22Rv1 (cell line): ENCODE measurements around the gene TFF3.

Experiments
- H3K27ac ChIP-seq: fragments of 450-650 bp; 2 replicates; pipeline ENCODE4 v1.5.1; 2017
- CTCF ChIP-seq: fragments of 450-650 bp; IDR thresholded peaks from 2 replicates; pipeline ENCODE4 v1.5.1; 2017; ENCODE audit warnings: mild to moderate bottlenecking
- ZFX ChIP-seq: fragments of 450-650 bp; IDR thresholded peaks from 2 replicates; pipeline ENCODE4 v1.6.1; 2017; ENCODE audit warnings: antibody characterized with exemption, borderline replicate concordance

Gene TFF3

DNA sequence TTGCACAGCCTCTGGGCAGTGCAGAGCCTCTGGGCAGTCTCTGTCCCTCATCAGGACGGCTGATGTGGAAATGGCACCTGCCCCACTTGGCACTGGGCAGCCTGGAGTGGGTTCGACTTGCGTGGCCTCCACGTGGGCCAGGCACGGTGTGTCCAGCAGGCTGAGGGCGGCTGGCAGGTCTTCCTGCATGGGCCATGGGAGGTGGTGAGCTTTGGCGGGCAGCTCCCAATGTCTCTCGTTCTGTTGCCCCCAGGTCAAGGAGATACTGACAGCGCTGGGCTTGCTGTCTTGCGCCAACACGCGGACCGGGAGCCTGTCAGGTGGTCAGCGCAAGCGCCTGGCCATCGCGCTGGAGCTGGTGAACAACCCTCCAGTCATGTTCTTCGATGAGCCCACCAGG, 33.2 kb downstream of the TFF3 start:
- no peak overlapping the region for H3K27ac ChIP-seq
- no peak for TF ChIP-seq ZFX
- TF ChIP-seq CTCF, result no peak

DNA sequence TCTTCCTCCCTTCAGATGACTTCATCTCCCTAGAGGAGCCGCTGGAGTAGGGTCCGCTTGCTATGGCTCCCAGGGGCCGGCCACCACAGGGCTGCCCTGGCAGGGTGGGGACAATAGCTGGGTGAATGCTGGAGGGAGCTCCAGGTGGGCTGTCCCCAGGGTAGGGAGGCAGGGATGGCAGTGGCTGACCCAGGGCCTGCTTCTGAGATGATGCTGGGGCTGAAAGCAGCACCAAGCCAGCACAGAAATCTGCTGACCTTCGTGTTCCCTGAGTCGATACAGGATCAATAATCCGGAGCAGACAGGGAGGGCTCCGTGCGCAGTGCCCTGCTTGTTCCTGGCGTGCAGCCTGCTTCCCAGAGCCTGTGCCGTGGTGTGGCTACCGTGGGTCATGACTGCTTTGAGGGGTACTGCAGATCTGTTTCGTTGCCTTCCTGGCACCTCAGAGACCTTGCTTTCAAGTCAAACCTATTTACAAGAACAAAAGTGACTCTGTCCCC, 34.0 kb downstream of the TFF3 start:
- H3K27ac ChIP-seq, result no peak overlapping the region
- TF ChIP-seq CTCF (no peak), ZFX (no peak)

- H3K27ac ChIP-seq, result no peak overlapping the region
- TF ChIP-seq ZFX (no peak), CTCF (no peak)
These were observed 34.6 kb downstream of the TFF3 start for GRCh38 chr21:42280356-42281180.

- no peak for TF ChIP-seq CTCF
- no peak for TF ChIP-seq ZFX
- H3K27ac ChIP-seq, result no peak overlapping the region
These were observed 35.3 kb downstream of the TFF3 start for GRCh38 chr21:42279888-42280287.

- no peak for TF ChIP-seq CTCF
- TF ChIP-seq ZFX, result no peak
- H3K27ac ChIP-seq, result no peak overlapping the region
These were observed 35.8 kb downstream of the TFF3 start for GRCh38 chr21:42279341-42279871.

DNA sequence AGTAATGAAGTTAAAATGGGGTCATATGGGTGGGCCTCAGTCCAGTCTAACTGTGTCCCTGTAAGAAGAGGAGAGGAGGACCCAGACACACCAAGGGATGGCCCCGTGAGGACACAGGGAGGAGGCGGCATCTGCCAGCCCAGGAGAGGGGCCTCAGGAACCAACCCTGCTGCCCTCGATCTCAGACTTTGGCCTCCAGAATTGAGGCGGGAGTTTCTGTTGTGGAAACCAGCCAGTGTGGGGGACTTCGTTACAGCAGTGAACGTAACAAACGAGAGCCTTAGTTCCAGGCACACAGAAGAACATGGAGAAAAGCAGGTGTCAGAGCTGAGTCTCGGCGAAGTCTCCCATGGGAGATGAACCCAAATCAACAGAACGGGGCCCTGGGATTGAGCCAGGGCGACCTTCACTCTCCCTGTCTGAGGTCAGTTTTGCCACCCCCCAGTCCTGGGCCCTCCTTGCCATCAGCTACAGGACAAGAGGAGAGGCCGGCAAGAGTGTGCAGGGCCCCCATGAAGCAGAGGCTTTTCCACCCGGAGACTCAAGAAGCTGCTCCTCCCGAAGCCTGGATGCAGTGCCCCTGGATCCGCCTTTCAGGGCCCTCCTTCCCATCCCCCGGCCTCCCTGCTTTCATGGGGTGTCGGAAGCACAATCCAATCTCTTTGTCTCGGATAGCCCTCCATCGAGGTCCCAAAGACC, 36.6 kb downstream of the TFF3 start:
- no peak overlapping the region for H3K27ac ChIP-seq
- no peak for TF ChIP-seq CTCF
- TF ChIP-seq ZFX, result no peak

DNA sequence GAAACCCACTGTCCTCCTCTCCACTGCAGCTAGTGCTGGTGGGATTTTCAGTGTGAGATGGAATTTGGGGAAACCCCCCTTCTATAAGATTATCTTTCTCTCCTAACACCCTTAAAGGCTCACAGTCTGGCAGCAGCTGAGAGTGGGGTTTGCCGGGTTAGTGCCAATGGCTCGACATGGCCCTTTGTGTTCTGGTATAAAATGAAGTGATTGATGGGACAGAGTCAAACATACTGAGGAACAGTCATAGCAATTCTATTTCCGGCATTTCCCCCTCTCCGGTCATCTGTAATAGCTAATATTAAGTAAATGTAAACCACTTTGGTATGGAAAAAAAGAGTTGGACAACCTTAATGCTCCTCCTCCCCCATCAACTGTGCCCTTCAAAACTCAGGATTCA, 37.6 kb downstream of the TFF3 start:
- no peak for TF ChIP-seq ZFX
- no peak for TF ChIP-seq CTCF
- no peak overlapping the region for H3K27ac ChIP-seq
